ENCODE measurements around the gene CDNF. TPM values are rescaled to one million over a fixed set of nuclear protein-coding genes. Genes with fewer than 3 reads are reported as not detected.

The CDNF gene
- total RNA-seq, 2 experiments from 2014 or later = 3.2 to 3.7 TPM

DNA sequence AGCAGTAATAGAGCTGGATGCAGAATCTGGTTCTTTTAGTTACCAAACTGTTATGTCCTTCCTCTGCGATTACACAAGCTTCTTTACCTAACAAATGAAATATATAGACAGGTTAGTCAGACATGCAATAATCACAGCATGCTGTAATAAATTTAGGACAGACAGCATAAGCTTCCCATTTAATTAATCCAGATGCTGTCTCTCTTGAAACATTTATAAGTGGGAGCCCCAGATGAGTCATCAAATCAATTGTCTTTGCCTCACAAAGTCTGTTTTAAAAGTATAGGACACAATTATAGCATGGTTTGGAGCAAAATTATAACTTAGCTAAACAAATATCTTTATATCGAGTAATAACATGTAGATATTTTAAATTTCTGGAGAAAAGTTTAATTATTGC is 1.6 kb downstream of the CDNF start:
- Mint-ChIP-seq H3K36me3 (ENCODE audit: low read depth) (peaks cover 26% of the 10 kb centered on the region), H3K4me3 (peak overlapping the region; percentile 43), H3K27ac (peak overlapping the region; percentile 40), H3K27me3 (no peaks in the 10 kb centered on the region), H3K9me3 (no peaks in the 10 kb centered on the region), H3K4me1 (ENCODE audit: low read depth) (peaks cover 32% of the 10 kb centered on the region)
- Histone ChIP-seq H3K27ac (ENCODE audit: low read depth in 1 of 2, low read length in 2 of 2) (no peak overlapping the region), H3K36me3 (ENCODE audit: insufficient read depth, low read length) (peaks cover 6% of the 10 kb centered on the region), H3K4me3 (ENCODE audit: low read length) (no peak overlapping the region), H3K4me1 (ENCODE audit: insufficient read depth, low read length) (peaks cover 21% of the 10 kb centered on the region), H3K27me3 (ENCODE audit: control insufficient read depth in 1 of 2, insufficient read depth in 2 of 2, low read length in 2 of 2) (no peaks in the 10 kb centered on the region), H3K9me3 (ENCODE audit: control insufficient read depth in 1 of 2, insufficient read depth in 1 of 2, low read length in 2 of 2) (no peaks in the 10 kb centered on the region)
- ChIA-PET POLR2A (interaction anchor here (0.6 to 4.9 kb wide), 8 partner anchors 13 to 812 kb away, joined by 3 to 63 read pairs (median 10); partner anchors contain the start of gene SUV39H2), CTCF (interaction anchor here (0.9 to 1.2 kb wide), 4 partner anchors 13 to 1049 kb away, joined by 3 to 4 read pairs (median 4); no protein-coding TSS in a partner anchor)
- TF ChIP-seq, protein P1, sequence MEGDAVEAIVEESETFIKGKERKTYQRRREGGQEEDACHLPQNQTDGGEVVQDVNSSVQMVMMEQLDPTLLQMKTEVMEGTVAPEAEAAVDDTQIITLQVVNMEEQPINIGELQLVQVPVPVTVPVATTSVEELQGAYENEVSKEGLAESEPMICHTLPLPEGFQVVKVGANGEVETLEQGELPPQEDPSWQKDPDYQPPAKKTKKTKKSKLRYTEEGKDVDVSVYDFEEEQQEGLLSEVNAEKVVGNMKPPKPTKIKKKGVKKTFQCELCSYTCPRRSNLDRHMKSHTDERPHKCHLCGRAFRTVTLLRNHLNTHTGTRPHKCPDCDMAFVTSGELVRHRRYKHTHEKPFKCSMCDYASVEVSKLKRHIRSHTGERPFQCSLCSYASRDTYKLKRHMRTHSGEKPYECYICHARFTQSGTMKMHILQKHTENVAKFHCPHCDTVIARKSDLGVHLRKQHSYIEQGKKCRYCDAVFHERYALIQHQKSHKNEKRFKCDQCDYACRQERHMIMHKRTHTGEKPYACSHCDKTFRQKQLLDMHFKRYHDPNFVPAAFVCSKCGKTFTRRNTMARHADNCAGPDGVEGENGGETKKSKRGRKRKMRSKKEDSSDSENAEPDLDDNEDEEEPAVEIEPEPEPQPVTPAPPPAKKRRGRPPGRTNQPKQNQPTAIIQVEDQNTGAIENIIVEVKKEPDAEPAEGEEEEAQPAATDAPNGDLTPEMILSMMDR (IDR thresholded peaks at IDR 0.05) = no peak
- no peak for ATAC-seq (ENCODE audit: poor library complexity)
- intact Hi-C loops (cut with DNase I, micrococcal nuclease) = loop anchor here (5.0 to 10.0 kb wide), 6 partner anchors 116 to 1251 kb away; partner anchors contain the start of genes DCLRE1C (in 1 of the 2), PRPF18 (in 1 of the 2) and RPP38 (in 1 of the 2)
- no peak for DNase-seq

DNA sequence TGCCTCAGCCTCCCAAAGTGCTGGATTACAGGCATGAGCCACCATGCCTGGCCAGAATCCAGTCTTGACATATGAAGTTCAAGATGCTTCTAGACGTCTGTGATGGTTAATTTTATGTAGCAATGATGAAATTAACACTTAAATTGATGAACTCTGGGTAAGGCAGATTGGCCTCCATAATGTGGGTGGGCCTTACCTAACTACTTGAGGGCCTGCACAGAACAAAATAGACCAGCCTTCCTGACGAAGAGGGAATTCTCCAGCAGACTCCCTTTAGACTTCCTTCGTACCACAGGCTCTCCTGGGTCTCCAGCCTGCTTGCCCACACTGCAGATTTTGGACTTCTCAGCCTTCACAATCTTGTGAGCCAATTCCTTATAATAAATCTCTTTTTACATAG is 4.7 kb downstream of the CDNF start:
- peaks cover 12% of the 10 kb centered on the region for H3K4me1 ChIP-seq (ENCODE audit: insufficient read depth, low read length)
- H3K27me3 Mint-ChIP-seq = no peaks in the 10 kb centered on the region
- H3K4me3 Mint-ChIP-seq = no peak overlapping the region
- TF ChIP-seq, protein P1 (IDR thresholded peaks at IDR 0.05) = no peak
- no peak overlapping the region for H3K27ac Mint-ChIP-seq
- H3K36me3 ChIP-seq (ENCODE audit: insufficient read depth, low read length) = no peaks in the 10 kb centered on the region
- no peak for ATAC-seq (ENCODE audit: poor library complexity)
- ChIA-PET CTCF (no interaction called here), POLR2A (no interaction called here)
- H3K27ac ChIP-seq (ENCODE audit: low read depth in 1 of 2, low read length in 2 of 2) = no peak overlapping the region
- peaks cover 14% of the 10 kb centered on the region for H3K4me1 Mint-ChIP-seq (ENCODE audit: low read depth)
- no peaks in the 10 kb centered on the region for H3K9me3 Mint-ChIP-seq
- no peaks in the 10 kb centered on the region for H3K9me3 ChIP-seq (ENCODE audit: control insufficient read depth in 1 of 2, insufficient read depth in 1 of 2, low read length in 2 of 2)
- intact Hi-C loops (cut with DNase I, micrococcal nuclease) = loop anchor here (10.0 kb wide), 3 partner anchors 262 to 1248 kb away; partner anchors contain the start of genes PRPF18 (in 1 of the 2) and RPP38 (in 1 of the 2)
- no peak for DNase-seq
- H3K27me3 ChIP-seq (ENCODE audit: control insufficient read depth in 1 of 2, insufficient read depth in 2 of 2, low read length in 2 of 2) = no peaks in the 10 kb centered on the region
- H3K36me3 Mint-ChIP-seq (ENCODE audit: low read depth) = peaks cover 8% of the 10 kb centered on the region
- H3K4me3 ChIP-seq (ENCODE audit: low read length) = no peak overlapping the region

DNA sequence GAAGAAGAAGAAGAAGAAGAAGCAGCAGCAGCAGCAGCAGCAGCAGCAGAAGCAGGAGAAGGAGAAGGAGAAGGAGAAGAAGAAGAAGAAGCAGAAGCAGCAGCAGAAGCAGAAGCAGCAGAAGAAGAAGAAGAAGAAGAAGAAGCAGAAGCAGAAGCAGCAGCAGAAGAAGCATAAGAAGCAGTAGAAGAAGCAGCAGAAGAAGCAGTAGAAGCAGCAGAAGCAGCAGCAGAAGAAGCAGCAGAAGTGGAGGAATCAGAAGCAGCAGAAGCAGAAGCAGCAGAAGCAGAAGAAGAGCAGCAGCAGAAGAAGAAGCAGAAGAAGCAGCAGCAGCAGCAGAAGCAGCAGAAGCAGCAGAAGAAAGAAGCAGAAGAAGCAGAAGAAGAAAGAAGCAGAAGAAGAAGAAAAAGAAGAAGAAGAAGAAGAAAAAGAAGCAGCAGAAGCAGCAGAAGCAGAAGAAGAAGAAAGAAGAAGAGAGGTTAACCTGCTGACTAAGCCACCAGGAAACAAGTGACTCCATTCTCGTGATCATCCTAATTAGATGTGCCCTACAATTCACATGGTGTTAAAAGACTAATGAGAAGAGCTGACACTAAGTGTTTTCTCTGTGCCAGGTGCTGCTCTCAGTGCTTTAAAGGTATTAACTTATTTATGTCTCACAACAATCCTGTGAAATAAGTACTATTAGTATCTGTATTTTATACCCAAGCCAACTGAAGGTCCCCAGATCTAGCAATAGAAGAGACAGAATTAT is 11.6 kb downstream of the CDNF start:
- Mint-ChIP-seq H3K4me3 (no peak overlapping the region), H3K9me3 (no peaks in the 10 kb centered on the region), H3K36me3 (ENCODE audit: low read depth) (no peaks in the 10 kb centered on the region), H3K27ac (no peak overlapping the region), H3K4me1 (ENCODE audit: low read depth) (peaks cover 4% of the 10 kb centered on the region), H3K27me3 (no peaks in the 10 kb centered on the region)
- TF ChIP-seq, protein P1 (IDR thresholded peaks at IDR 0.05) = no peak
- no peak for DNase-seq
- intact Hi-C loops (cut with DNase I, micrococcal nuclease) = no loop called here
- ChIA-PET POLR2A (no interaction called here), CTCF (no interaction called here)
- Histone ChIP-seq H3K27me3 (ENCODE audit: control insufficient read depth in 1 of 2, insufficient read depth in 2 of 2, low read length in 2 of 2) (no peaks in the 10 kb centered on the region), H3K4me3 (ENCODE audit: low read length) (no peak overlapping the region), H3K27ac (ENCODE audit: low read depth in 1 of 2, low read length in 2 of 2) (no peak overlapping the region), H3K36me3 (ENCODE audit: insufficient read depth, low read length) (no peaks in the 10 kb centered on the region), H3K4me1 (ENCODE audit: insufficient read depth, low read length) (no peaks in the 10 kb centered on the region), H3K9me3 (ENCODE audit: control insufficient read depth in 1 of 2, insufficient read depth in 1 of 2, low read length in 2 of 2) (no peaks in the 10 kb centered on the region)
- ATAC-seq (ENCODE audit: poor library complexity) = no peak

Measured in CD4-positive, alpha-beta T cell (primary cell).